Duodenal mucosa (tissue), 2 donors: ENCODE results near the gene ELN.

Source experiments
- H3K27ac ChIP-seq: one replicate; pipeline ENCODE4 v1.7.0; 2013; ENCODE audit warnings: low read depth, low read length
- H3K27me3 ChIP-seq, 2 donors: one replicate each; pipeline ENCODE4 v1.7.0; 2013; ENCODE audit warnings: low read length in 2 of 2, control low read depth in 1 of 2; ENCODE audit not compliant: insufficient read depth in 2 of 2, control insufficient read depth in 1 of 2
- H3K36me3 ChIP-seq, 2 donors: one replicate each; pipeline ENCODE4 v1.7.0; 2013; ENCODE audit warnings: low read length in 2 of 2, control low read depth in 1 of 2; ENCODE audit not compliant: insufficient read depth in 2 of 2, control insufficient read depth in 1 of 2
- H3K4me1 ChIP-seq, 2 donors: one replicate each; pipeline ENCODE4 v1.7.0; 2013; ENCODE audit warnings: low read length in 2 of 2, control low read depth in 1 of 2; ENCODE audit not compliant: insufficient read depth in 2 of 2, control insufficient read depth in 1 of 2
- H3K4me3 ChIP-seq, 2 donors: one replicate each; pipeline ENCODE4 v1.7.0; 2013; ENCODE audit warnings: low read length in 2 of 2, low read depth in 1 of 2
- H3K9ac ChIP-seq, 2 donors: one replicate each; pipeline ENCODE4 v1.7.0; 2013; ENCODE audit warnings: low read length in 2 of 2, low read depth in 1 of 2
- H3K9me3 ChIP-seq, 2 donors: one replicate each; pipeline ENCODE4 v1.7.0; 2013; ENCODE audit warnings: low read length in 2 of 2, control low read depth in 1 of 2; ENCODE audit not compliant: control insufficient read depth in 1 of 2

The ELN gene

DNA sequence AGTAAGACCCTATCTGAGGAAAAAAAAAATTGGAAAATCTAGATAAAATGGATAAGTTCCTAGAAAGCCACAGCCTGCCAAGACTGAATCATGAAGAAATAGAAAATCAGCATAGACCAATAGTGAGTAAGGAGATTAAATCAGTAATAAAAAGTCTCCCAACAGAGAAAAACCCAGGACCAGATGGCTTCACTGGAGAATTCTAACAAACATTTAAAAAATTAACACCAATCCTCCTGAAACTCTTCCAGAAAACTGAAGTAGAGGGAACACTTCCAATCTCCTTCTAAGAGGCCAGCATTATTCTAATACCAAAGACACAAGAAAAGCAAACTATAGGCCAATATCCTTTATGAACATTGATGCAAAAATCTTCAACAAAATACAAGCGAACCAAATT is 46.8 kb downstream of the ELN start:
- Histone ChIP-seq H3K4me1 (no peaks in the 10 kb centered on the region), H3K27ac (no peak overlapping the region), H3K9ac (no peak overlapping the region), H3K36me3 (no peaks in the 10 kb centered on the region), H3K27me3 (no peaks in the 10 kb centered on the region), H3K4me3 (no peak overlapping the region), H3K9me3 (no peaks in the 10 kb centered on the region)

DNA sequence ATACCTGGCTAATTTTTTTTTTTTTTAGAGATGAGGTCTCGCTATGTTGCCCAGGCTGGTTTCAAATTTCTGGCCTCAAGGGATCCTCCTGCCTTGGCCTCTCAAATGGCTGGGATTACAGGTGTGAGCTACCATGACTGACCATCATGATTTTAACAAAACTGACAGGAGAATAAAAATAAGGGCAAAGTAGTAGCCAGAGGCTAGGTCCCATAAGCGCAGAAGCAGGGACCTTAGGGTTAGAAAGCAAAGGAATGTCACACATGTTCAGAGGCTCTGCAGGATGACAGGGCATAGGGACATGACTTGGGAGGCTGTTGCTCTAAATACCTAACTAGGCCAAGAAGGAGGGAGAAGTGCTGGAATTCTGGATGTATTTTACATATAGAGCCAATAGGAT is 50.5 kb downstream of the ELN start:
- H3K9me3 ChIP-seq = no peaks in the 10 kb centered on the region
- no peak overlapping the region for H3K27ac ChIP-seq
- no peaks in the 10 kb centered on the region for H3K36me3 ChIP-seq
- H3K4me3 ChIP-seq = no peak overlapping the region
- H3K4me1 ChIP-seq = peaks cover 5 to 6% of the 10 kb centered on the region in 2 donors
- no peak overlapping the region for H3K9ac ChIP-seq
- H3K27me3 ChIP-seq = no peaks in the 10 kb centered on the region

DNA sequence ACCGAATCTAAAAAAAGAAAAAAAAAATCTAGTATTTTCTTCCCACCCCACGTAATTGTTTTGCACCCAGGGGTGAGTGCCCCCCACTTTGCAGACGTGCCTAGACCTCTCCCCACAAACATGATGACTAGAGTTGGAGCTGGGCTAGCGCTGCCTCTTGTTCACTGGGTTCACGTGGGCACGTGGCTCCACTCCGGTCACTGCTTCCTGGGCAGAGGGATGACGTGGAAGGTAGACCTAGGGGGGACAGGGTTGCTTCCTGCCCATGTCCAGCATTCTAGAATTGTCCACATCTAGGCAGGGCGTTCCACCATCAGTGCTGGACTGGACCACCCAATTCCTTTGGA is 54.8 kb downstream of the ELN start:
- Histone ChIP-seq H3K36me3 (peaks cover 0 to 4% of the 10 kb centered on the region in 2 donors), H3K27me3 (no peaks in the 10 kb centered on the region), H3K4me3 (no peak overlapping the region), H3K27ac (no peak overlapping the region), H3K9ac (no peak overlapping the region), H3K4me1 (peaks cover 14 to 19% of the 10 kb centered on the region in 2 donors), H3K9me3 (no peaks in the 10 kb centered on the region)

DNA sequence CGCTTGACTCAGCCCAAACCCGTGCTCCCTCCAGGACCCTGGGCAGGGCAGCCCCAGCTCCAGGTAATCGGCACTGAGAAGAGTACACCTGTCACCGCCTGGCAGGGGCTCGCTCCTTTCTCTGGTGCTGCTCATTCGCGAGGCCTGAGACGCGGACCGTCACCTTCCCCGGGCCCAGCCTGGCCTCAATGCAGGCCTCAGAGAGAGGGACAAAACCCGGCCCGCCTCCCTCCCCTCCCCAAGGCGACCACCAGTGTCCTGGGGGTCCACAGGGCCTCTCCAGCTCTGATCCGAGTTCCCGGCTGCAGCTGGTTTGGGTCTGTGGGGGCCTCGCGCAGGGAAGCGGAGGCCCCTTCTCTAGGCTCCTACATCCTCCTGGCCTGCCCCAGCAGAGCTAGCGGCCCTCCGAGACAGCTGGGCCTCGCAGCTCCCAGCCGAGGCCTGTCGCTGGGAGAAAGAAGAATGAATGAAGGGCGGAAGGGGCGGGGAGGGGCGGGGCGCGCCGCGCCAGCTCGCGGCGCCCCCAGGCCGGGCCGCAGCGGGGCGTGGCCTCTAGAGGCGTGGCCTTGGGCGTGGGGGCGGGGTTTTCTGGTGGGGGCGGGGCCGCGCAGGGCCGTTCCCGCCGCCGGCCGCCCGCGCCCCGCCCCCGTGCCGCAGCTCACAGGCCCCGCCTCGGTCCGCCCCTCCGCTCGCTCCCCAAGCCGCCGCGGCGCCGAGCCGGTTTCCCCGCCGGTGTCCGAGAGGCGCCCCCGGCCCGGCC is 55.3 kb downstream of the ELN start, which contains the start of gene LIMK1:
Gene LIMK1, plus strand, starts transcription at position 688 of the 760 bp plus-strand sequence. CDS start 187 bp downstream, outside the sequence.
- H3K9me3 ChIP-seq = no peaks in the 10 kb centered on the region
- peak within 1 kb of the TSS; percentile 60 to 61 for H3K4me3 ChIP-seq
- H3K36me3 ChIP-seq = peaks cover 0 to 4% of the 10 kb centered on the region in 2 donors
- peak within 1 kb of the TSS; percentile 36 to 54 for H3K9ac ChIP-seq
- no peak within 1 kb of the TSS for H3K27ac ChIP-seq
- no peaks in the 10 kb centered on the region for H3K27me3 ChIP-seq
- H3K4me1 ChIP-seq = peaks cover 14 to 19% of the 10 kb centered on the region in 2 donors

DNA sequence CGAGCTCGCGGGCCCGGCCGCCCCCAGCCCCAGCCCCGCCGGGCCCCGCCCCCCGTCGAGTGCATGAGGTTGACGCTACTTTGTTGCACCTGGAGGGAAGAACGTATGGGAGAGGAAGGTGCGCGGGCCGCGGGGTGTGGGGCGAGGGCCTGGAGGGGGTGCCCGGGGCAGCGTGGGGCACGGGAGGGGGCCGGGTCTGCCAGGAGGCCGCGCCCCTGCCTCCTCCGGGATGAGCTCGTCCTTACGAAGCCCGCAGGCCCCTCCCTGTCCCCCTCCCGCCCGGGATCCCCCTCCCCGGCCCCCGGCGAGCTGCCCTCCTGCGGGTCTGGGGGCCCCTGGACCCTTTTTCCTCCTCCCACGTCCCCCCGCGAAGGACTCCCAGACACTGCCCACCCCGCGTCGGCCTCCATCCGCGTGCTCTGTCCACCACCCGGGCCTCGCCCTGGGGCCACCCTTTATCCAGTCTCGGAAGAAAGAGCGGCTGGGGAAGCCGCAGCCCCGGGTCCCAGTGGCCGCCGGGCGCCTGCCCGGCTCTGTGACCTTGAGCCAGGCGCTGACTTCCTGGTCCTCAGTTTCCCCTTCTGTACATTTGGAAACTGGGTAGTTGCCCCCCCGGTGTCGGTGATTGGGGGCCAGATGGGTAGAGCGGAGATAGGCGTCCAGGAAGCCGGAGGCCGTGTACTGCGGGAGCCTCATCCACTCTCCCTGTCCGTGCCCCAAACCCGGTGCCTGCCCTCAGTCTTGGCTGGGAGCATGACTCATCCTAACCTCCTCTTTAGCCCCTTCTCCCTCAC is 56.2 kb downstream of the ELN start:
- peak overlapping the region; percentile 36 to 54 for H3K9ac ChIP-seq
- no peaks in the 10 kb centered on the region for H3K9me3 ChIP-seq
- H3K36me3 ChIP-seq = peaks cover 0 to 4% of the 10 kb centered on the region in 2 donors
- no peak overlapping the region for H3K27ac ChIP-seq
- H3K4me1 ChIP-seq = peaks cover 14 to 19% of the 10 kb centered on the region in 2 donors
- no peaks in the 10 kb centered on the region for H3K27me3 ChIP-seq
- H3K4me3 ChIP-seq = peak overlapping the region; percentile 60 to 61

DNA sequence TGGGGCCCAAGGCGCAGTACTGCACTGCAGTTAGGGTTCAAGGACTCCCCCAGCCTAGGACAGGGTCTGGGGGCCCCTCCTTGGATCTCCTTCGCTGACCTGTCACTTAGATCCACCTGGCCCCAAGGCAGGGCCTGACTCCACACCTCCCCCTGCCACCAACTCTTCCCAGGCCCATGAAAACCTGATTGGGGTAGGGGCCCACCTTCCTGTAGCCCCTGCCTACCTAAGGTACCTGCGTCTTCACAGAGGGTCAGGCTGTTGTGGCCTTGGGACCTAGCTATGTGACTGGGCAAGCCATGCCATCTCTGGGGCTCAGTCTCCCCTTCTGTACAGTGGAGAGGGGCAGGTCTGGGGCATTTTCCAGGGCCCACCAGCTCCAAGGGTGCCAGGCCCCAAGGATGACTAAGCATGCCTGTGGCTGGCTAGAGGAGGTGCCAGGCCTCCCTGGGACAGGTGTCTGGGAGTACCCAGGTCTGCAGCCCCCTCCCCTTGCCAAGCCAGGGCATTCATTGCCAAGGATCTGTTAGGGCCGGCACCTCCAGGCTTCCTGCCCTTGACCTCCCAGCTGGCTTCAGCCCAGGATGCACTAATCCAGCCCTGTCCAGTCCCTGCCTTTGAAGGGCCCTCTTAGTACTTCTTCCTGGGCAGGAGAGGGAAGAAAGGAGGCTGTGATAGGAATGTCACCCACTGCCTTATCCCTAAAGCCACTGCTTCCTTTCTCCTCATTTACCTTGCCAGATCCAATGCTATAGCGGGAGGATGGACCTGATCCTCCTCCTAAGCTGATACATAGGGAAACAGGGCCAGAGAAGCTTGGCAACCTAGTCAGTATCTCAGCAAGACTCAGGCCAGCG is 57.0 kb downstream of the ELN start:
- Histone ChIP-seq H3K27me3 (no peaks in the 10 kb centered on the region), H3K9ac (peak overlapping the region; percentile 36 to 54), H3K9me3 (no peaks in the 10 kb centered on the region), H3K27ac (no peak overlapping the region), H3K36me3 (peaks cover 0 to 4% of the 10 kb centered on the region in 2 donors), H3K4me1 (peaks cover 14 to 19% of the 10 kb centered on the region in 2 donors), H3K4me3 (peak overlapping the region; percentile 60 to 61)

DNA sequence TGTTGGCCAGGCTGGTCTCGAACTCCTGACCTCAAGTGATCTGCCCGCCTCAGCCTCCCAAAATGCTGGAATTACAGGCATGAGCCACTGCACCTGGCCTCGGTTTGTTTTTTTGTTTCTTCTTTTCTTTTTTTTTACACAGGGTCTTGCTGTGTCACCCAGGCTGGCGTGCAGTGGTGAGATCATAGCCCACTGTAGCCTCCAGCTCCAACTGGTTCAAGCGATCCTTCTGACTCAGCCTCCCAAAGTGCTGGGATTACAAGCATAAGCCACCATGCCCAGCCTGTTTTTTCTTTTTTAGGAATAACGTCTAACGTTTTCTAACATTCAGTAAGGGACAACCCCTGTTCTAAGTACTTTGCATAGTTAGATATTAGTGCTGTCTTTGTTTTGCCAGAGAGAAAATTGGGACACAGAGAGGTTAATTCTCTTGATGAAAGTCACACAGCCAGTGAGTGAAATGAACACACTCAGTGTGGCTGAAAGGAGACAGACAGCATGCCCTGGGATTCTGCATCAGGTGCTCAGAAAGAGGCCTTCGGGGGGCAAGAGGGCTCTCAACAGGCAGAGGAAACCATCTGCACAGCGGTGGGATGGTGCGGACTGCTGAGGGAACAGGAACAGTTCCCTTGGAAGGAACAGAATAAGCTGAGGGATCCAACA is 59.9 kb downstream of the ELN start:
- Histone ChIP-seq H3K9me3 (no peaks in the 10 kb centered on the region), H3K4me3 (no peak overlapping the region), H3K4me1 (peaks cover 11 to 28% of the 10 kb centered on the region in 2 donors), H3K27ac (no peak overlapping the region), H3K9ac (no peak overlapping the region), H3K36me3 (peaks cover 0 to 4% of the 10 kb centered on the region in 2 donors), H3K27me3 (no peaks in the 10 kb centered on the region)

DNA sequence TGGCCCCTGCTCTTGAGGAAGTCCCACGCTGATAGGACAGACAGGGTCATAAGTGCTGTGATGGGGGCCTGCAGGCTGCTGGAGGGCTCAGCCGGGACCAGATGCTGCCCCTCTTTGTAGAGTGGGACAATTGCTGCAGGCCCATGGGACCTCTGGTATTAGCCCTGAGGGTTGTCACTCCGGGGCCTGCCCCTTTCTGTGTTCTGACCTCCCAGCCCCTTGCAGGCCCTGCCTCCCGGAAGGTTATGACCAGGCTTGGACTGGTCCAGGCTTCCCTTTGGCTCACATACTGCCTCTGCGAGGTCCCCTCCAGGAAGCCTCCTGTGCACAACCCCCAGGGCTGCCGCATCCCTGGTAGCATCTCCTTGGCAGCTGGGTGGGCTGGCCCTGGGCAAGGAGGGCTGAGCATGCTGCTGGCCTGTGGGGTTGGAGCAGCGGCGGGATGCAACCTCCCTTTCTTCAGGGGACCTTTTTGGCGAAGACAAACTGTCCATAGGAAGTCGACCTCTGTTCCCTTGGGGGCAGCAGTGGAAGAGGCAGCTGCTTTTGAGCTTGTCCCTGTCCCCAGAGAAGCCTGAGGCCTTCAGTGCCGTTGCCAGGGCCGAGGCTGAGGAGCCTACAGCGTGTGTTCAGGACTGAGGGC is 64.5 kb downstream of the ELN start:
- peaks cover 0 to 5% of the 10 kb centered on the region in 2 donors for H3K36me3 ChIP-seq
- H3K4me1 ChIP-seq = peaks cover 12 to 31% of the 10 kb centered on the region in 2 donors
- H3K9me3 ChIP-seq = no peaks in the 10 kb centered on the region
- peak overlapping the region; percentile 17 to 68 for H3K4me3 ChIP-seq
- H3K9ac ChIP-seq = peak overlapping the region in 1 of 2 donors; percentile 4
- H3K27ac ChIP-seq = no peak overlapping the region
- no peaks in the 10 kb centered on the region for H3K27me3 ChIP-seq

DNA sequence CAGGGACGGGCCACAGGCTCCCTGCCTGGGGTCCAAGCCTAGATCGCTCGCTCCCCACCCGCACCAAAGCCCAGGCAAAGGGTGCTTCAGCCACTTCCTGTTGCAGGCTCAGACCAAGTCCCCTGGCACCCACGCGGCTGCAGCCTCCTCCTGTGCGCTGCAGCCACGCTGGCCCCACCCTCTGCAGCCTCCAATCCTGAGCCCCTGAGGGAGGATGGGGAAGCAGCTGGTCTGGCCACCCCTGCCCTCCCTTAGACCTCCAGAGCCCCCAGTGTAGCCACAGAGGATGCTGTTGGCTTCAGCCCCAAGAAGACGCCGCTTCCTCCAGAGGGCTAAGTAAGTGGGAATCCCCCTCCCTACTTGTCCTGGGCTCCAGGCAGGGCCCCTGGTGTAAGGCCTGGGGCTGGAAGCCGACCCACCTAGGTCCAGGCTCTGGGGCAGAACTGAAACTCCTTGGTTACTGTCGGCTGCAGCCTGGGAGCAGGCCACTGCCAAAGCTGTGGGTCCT is 65.0 kb downstream of the ELN start:
- Histone ChIP-seq H3K9me3 (no peaks in the 10 kb centered on the region), H3K4me1 (peaks cover 12 to 31% of the 10 kb centered on the region in 2 donors), H3K36me3 (peaks cover 0 to 5% of the 10 kb centered on the region in 2 donors), H3K27ac (no peak overlapping the region), H3K9ac (peak overlapping the region in 1 of 2 donors; percentile 4), H3K27me3 (no peaks in the 10 kb centered on the region), H3K4me3 (peak overlapping the region; percentile 35 to 68)
